SK-N-SH treated with all-trans-retinoic acid at 6 μM for 48 hours (cell line): ENCODE data around the gene RNF169.

Source experiments
- ATAC-seq: fragments of 200-7000 bp; cut with Tn5 transposase; 3 replicates; pipeline ENCODE4 v1.9.1; 2020; ENCODE audit warnings: mild to moderate bottlenecking, moderate library complexity
- ARNTL ChIP-seq: fragments of 450-650 bp; formaldehyde crosslinking; IDR thresholded peaks from 2 replicates; pipeline ENCODE4 v1.5.0; 2020; ENCODE audit warnings: low read depth, mild to moderate bottlenecking, moderate library complexity, borderline replicate concordance
- BACH2 ChIP-seq: fragments of 250-450 bp; sonication (Bioruptor Pico); IDR thresholded peaks from 2 replicates; pipeline ENCODE4 v1.9.0; 2021; ENCODE audit warnings: mild to moderate bottlenecking, borderline replicate concordance
- CREB5 ChIP-seq: fragments of 250-450 bp; sonication (Bioruptor Pico); IDR thresholded peaks from 2 replicates; pipeline ENCODE4 v1.5.1; 2020; ENCODE audit warnings: low read depth, mild to moderate bottlenecking, moderate library complexity
- CSDC2 ChIP-seq: fragments of 250-450 bp; sonication (Bioruptor Pico); IDR thresholded peaks from 2 replicates; pipeline ENCODE4 v1.5.0; 2020; ENCODE audit warnings: mild to moderate bottlenecking, moderate library complexity
- CSRNP3 ChIP-seq: fragments of 250-450 bp; sonication (Bioruptor Pico); IDR thresholded peaks from 2 replicates; pipeline ENCODE4 v1.5.1; 2021; ENCODE audit warnings: mild to moderate bottlenecking, moderate library complexity
- ESRRG ChIP-seq: fragments of 250-450 bp; sonication (Bioruptor Pico); IDR thresholded peaks from 2 replicates; pipeline ENCODE4 v1.6.1; 2021; ENCODE audit warnings: mild to moderate bottlenecking
- GLIS3 ChIP-seq: fragments of 250-450 bp; sonication (Bioruptor Pico); IDR thresholded peaks from 2 replicates; pipeline ENCODE4 v1.5.0; 2020; ENCODE audit warnings: mild to moderate bottlenecking, moderate library complexity
- ISL1 ChIP-seq: fragments of 250-450 bp; sonication (Bioruptor Pico); IDR thresholded peaks from 2 replicates; pipeline ENCODE4 v2.1.2; 2022; ENCODE audit warnings: mild to moderate bottlenecking, moderate library complexity
- OSR1 ChIP-seq: fragments of 250-450 bp; sonication (Bioruptor Pico); IDR thresholded peaks from 2 replicates; pipeline ENCODE4 v1.8.0; 2022; ENCODE audit warnings: moderate library complexity, mild to moderate bottlenecking, inconsistent platforms
- PPARA ChIP-seq: fragments of 250-450 bp; sonication (Bioruptor Pico); IDR thresholded peaks from 2 replicates; pipeline ENCODE4 v1.5.0; 2020; ENCODE audit warnings: mild to moderate bottlenecking, borderline replicate concordance
- RARB ChIP-seq: fragments of 250-450 bp; sonication (Bioruptor Pico); IDR thresholded peaks from 2 replicates; pipeline ENCODE4 v1.8.0; 2021; ENCODE audit warnings: mild to moderate bottlenecking, moderate library complexity
- SNAI2 ChIP-seq: fragments of 250-450 bp; sonication (Bioruptor Pico); IDR thresholded peaks from 2 replicates; pipeline ENCODE4 v1.5.0; 2020; ENCODE audit warnings: mild to moderate bottlenecking, moderate library complexity
- TCF4 ChIP-seq: fragments of 250-450 bp; sonication (Bioruptor Pico); IDR thresholded peaks from 2 replicates; pipeline ENCODE4 v1.8.0; 2021; ENCODE audit warnings: mild to moderate bottlenecking, moderate library complexity, borderline replicate concordance
- TOX ChIP-seq: fragments of 250-450 bp; sonication (Bioruptor Pico); IDR thresholded peaks from 2 replicates; pipeline ENCODE4 v1.8.0; 2021; ENCODE audit warnings: mild to moderate bottlenecking, moderate library complexity, borderline replicate concordance
- TSHZ2 ChIP-seq: fragments of 250-450 bp; sonication (Bioruptor Pico); IDR thresholded peaks from 2 replicates; pipeline ENCODE4 v1.5.0; 2020; ENCODE audit warnings: mild to moderate bottlenecking, moderate library complexity
- ZC3H10 ChIP-seq: fragments of 250-450 bp; sonication (Bioruptor Pico); IDR thresholded peaks from 2 replicates; pipeline ENCODE4 v1.5.1; 2021; ENCODE audit warnings: mild to moderate bottlenecking, moderate library complexity
- ZFP3 ChIP-seq: fragments of 250-450 bp; sonication (Bioruptor Pico); IDR thresholded peaks from 2 replicates; pipeline ENCODE4 v1.5.0; 2020; ENCODE audit warnings: mild to moderate bottlenecking, moderate library complexity
- ZFP30 ChIP-seq: fragments of 450-650 bp; formaldehyde crosslinking; IDR thresholded peaks from 2 replicates; pipeline ENCODE4 v1.5.0; 2022; ENCODE audit warnings: mild to moderate bottlenecking, moderate library complexity
- ZNF70 ChIP-seq: fragments of 450-650 bp; formaldehyde crosslinking; IDR thresholded peaks from 2 replicates; pipeline ENCODE4 v1.5.0; 2020; ENCODE audit warnings: mild to moderate bottlenecking, moderate library complexity
- ZNF8 ChIP-seq: fragments of 450-650 bp; formaldehyde crosslinking; IDR thresholded peaks from 2 replicates; pipeline ENCODE4 v1.5.0; 2020; ENCODE audit warnings: mild to moderate bottlenecking, moderate library complexity
- TF ChIP-seq, protein P1 (sequence below): fragments of 250-450 bp; sonication (Bioruptor Pico); IDR thresholded peaks from 2 replicates; pipeline ENCODE4 v1.8.0; 2021; ENCODE audit warnings: low read depth, mild to moderate bottlenecking, moderate library complexity, borderline replicate concordance

The RNF169 gene

GRCh38 chr11:74773476-74773875 is 24.8 kb downstream of the RNF169 start (continued):
- TF ChIP-seq GLIS3 (CRISPR knock-in tag) (no peak), ESRRG (no peak), BACH2 (CRISPR knock-in tag) (no peak), ZFP30 (CRISPR knock-in tag) (no peak), CSRNP3 (no peak), CREB5 (CRISPR knock-in tag) (no peak), ARNTL (no peak), RARB (no peak)

DNA sequence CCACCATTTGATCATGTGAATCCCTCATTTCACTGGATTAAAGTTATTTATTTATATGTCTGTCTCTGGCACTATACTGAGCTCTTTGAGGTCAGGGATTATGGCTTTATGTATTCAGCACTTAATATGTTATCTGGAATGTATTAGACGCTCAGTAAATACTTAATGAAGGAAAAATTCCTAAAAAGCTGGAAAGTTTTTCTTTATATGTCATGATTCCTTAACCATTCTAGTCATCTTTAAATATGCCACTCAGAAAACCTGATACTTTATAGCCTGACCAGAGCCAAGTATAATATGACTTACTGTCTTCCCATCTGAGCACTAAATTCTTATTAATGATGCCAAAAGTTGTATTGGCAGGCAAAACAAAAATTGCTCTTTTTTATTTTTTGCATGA is 27.1 kb downstream of the RNF169 start:
- no peak; the same call in 2 of the 3 replicates for ATAC-seq
- no peak for TF ChIP-seq TOX
- no peak for TF ChIP-seq ZFP3
- no peak for TF ChIP-seq OSR1 (CRISPR knock-in tag)
- no peak for TF ChIP-seq ZFP30 (CRISPR knock-in tag)
- no peak for TF ChIP-seq GLIS3 (CRISPR knock-in tag)
- TF ChIP-seq CREB5 (CRISPR knock-in tag): no peak
- no peak for TF ChIP-seq TSHZ2 (CRISPR knock-in tag)
- no peak for TF ChIP-seq ARNTL
- no peak for TF ChIP-seq ISL1 (CRISPR knock-in tag)

GRCh38 chr11:74776546-74776945 is 27.9 kb downstream of the RNF169 start:
- ATAC-seq: no peak

GRCh38 chr11:74777038-74777437 is 28.4 kb downstream of the RNF169 start:
- no peak for TF ChIP-seq ZNF8 (CRISPR knock-in tag)
- no peak for TF ChIP-seq SNAI2 (CRISPR knock-in tag)
- no peak for ATAC-seq

More at GRCh38 chr11:74776546-74776945, 27.9 kb downstream of the RNF169 start:
- TF ChIP-seq ZFP3 (peak; percentile 64; the same call in 1 of the 2 replicates), ZC3H10 (no peak), OSR1 (CRISPR knock-in tag) (no peak)
- TF ChIP-seq, all 23 proteins: peak for 1

GRCh38 chr11:74777877-74778276 is 29.2 kb downstream of the RNF169 start:
- TF ChIP-seq CREB5 (CRISPR knock-in tag) (no peak), ARNTL (no peak)
- TF ChIP-seq, all 23 proteins: peak for 0
- ATAC-seq: no peak

GRCh38 chr11:74778581-74778980 is 29.9 kb downstream of the RNF169 start:
- TF ChIP-seq ZFP3: no peak
- no peak for TF ChIP-seq CSDC2 (CRISPR knock-in tag)
- no peak for TF ChIP-seq ISL1 (CRISPR knock-in tag)
- no peak for TF ChIP-seq ZNF8 (CRISPR knock-in tag)
- TF ChIP-seq PPARA (CRISPR knock-in tag): no peak
- TF ChIP-seq ZNF70: no peak
- TF ChIP-seq TCF4 (CRISPR knock-in tag): no peak
- TF ChIP-seq, protein P1, sequence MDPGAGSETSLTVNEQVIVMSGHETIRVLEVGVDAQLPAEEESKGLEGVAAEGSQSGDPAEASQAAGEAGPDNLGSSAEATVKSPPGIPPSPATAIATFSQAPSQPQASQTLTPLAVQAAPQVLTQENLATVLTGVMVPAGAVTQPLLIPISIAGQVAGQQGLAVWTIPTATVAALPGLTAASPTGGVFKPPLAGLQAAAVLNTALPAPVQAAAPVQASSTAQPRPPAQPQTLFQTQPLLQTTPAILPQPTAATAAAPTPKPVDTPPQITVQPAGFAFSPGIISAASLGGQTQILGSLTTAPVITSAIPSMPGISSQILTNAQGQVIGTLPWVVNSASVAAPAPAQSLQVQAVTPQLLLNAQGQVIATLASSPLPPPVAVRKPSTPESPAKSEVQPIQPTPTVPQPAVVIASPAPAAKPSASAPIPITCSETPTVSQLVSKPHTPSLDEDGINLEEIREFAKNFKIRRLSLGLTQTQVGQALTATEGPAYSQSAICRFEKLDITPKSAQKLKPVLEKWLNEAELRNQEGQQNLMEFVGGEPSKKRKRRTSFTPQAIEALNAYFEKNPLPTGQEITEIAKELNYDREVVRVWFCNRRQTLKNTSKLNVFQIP (CRISPR knock-in tag): no peak
- no peak for ATAC-seq
